SK-N-SH (cell line): Measurements from ENCODE around the gene TAS2R41. TPM values are rescaled to one million over a fixed set of nuclear protein-coding genes. Genes with fewer than 3 reads are reported as not detected.

ENCODE experiments used
- CTCF ChIA-PET: fragments of 300-600, 350-600 bp; formaldehyde crosslinking; extraction: SDS; loops from one replicate; lab custom pipeline; 2021; lab: Yijun Ruan, JAX
- POLR2A ChIA-PET: fragments of 350-600 bp; sonication (Branson Sonifier 250); formaldehyde crosslinking; extraction: SDS; loops from one replicate; lab custom pipeline; 2020; ENCODE audit warnings: antibody characterized with exemption, inconsistent platforms; lab: Yijun Ruan, JAX
- DNase-seq: peaks from one replicate; pipeline ENCODE4 v3.0.0; 2012
- H2AFZ ChIP-seq: fragments of 200-600 bp; sonication (generic); 2 replicates; pipeline ENCODE4 v1.8.1; 2016; ENCODE audit warnings: antibody characterized with exemption, mild to moderate bottlenecking, low read depth
- H3F3A ChIP-seq: fragments of 200-600 bp; sonication (generic); replicated peaks from 2 replicates; pipeline ENCODE3; 2016; ENCODE audit warnings: antibody characterized with exemption, mild to moderate bottlenecking; ENCODE audit not compliant: insufficient read depth
- H3K27ac ChIP-seq, 2 experiments: fragments of 200-500 bp in 1 of 2; fragments of 200-600 bp in 1 of 2; sonication (Bioruptor generic) in 1 of 2; sonication (generic), shearing (Covaris generic) in 1 of 2; 2 replicates each; pipeline versions ENCODE4 v1.5.1 to v1.6.1; 2014 to 2016; ENCODE audit warnings: low read depth in 2 of 2, inconsistent platforms in 1 of 2, low read length in 1 of 2, mild to moderate bottlenecking in 1 of 2, mixed read lengths in 1 of 2
- H3K27me3 ChIP-seq: fragments of 200-600 bp; sonication (generic), shearing (Covaris generic); 2 replicates; pipeline ENCODE4 v1.6.1; 2016; ENCODE audit warnings: mixed run types; ENCODE audit not compliant: insufficient read depth
- H3K36me3 ChIP-seq, 2 experiments: fragments of 200-500 bp in 1 of 2; fragments of 200-600 bp in 1 of 2; sonication (Bioruptor generic) in 1 of 2; sonication (generic) in 1 of 2; replicated peaks in 1 of 2; 2 replicates each; pipeline versions ENCODE3 to v1.5.1; 2014 to 2016; ENCODE audit warnings: low read length in 1 of 2, mild to moderate bottlenecking in 1 of 2; ENCODE audit not compliant: insufficient read depth in 2 of 2, control insufficient read depth in 1 of 2
- H3K4me1 ChIP-seq, 2 experiments: fragments of 200-500 bp in 1 of 2; fragments of 200-600 bp in 1 of 2; sonication (Bioruptor generic) in 1 of 2; sonication (generic), shearing (Covaris generic) in 1 of 2; 2 replicates each; pipeline versions ENCODE4 v1.5.1 to v1.6.1; 2014 to 2016; ENCODE audit warnings: low read depth in 1 of 2, low read length in 1 of 2, mixed run types in 1 of 2; ENCODE audit not compliant: insufficient read depth in 2 of 2, control insufficient read depth in 1 of 2
- H3K4me2 ChIP-seq: fragments of 200-600 bp; sonication (generic), shearing (Covaris generic); 2 replicates; pipeline ENCODE4 v1.6.1; 2017; ENCODE audit warnings: mixed run types
- H3K4me3 ChIP-seq, 2 experiments: fragments of 200-500 bp in 1 of 2; fragments of 200-600 bp in 1 of 2; sonication (Bioruptor generic) in 1 of 2; sonication (generic), shearing (Covaris generic) in 1 of 2; 2 replicates each; pipeline versions ENCODE4 v1.5.1 to v1.8.1; 2014 to 2016; ENCODE audit warnings: low read depth in 2 of 2, inconsistent platforms in 1 of 2, low read length in 1 of 2, mild to moderate bottlenecking in 1 of 2, mixed read lengths in 1 of 2, moderate library complexity in 1 of 2
- H3K79me2 ChIP-seq: fragments of 200-600 bp; sonication (generic); 2 replicates; pipeline ENCODE4 v1.8.1; 2017; ENCODE audit warnings: mild to moderate bottlenecking; ENCODE audit not compliant: insufficient read depth
- H3K9ac ChIP-seq: fragments of 200-600 bp; sonication (generic); 2 replicates; pipeline ENCODE4 v1.6.1; 2017; ENCODE audit warnings: mixed run types
- H3K9me2 ChIP-seq: fragments of 200-600 bp; sonication (generic); 2 replicates; pipeline ENCODE4 v1.6.1; 2017; ENCODE audit warnings: mixed run types
- H3K9me3 ChIP-seq: fragments of 200-600 bp; sonication (generic); 2 replicates; pipeline ENCODE4 v1.6.1; 2017; ENCODE audit warnings: mixed run types, mild to moderate bottlenecking, moderate library complexity
- H4K20me1 ChIP-seq: fragments of 200-600 bp; sonication (generic); 2 replicates; pipeline ENCODE4 v1.6.1; 2017; ENCODE audit warnings: mild to moderate bottlenecking, mixed run types; ENCODE audit not compliant: insufficient read depth
- CHD2 ChIP-seq: fragments of 150-350 bp; IDR thresholded peaks from 2 replicates; pipeline ENCODE4 v1.6.1; 2018; ENCODE audit warnings: low read length; ENCODE audit not compliant: partially characterized antibody
- EP300 ChIP-seq, 2 experiments: IDR thresholded peaks; 2 replicates each; pipeline versions ENCODE4 v1.4.0 to v1.6.1; 2012; ENCODE audit warnings: borderline replicate concordance in 1 of 2, low read depth in 1 of 2, low read length in 1 of 2
- FOXJ3 ChIP-seq: sonication (generic); formaldehyde crosslinking; IDR thresholded peaks from 2 replicates; pipeline ENCODE4 v1.5.1; 2020; ENCODE audit warnings: mild to moderate bottlenecking, missing genetic modification reagents
- FOXM1 ChIP-seq: IDR thresholded peaks from 2 replicates; pipeline ENCODE4 v1.4.0; 2012; ENCODE audit warnings: low read depth, mild to moderate bottlenecking
- IRF3 ChIP-seq: fragments of 150-350 bp; IDR thresholded peaks from 2 replicates; pipeline ENCODE4 v1.6.1; 2016; ENCODE audit warnings: mild to moderate bottlenecking, low read depth, low read length
- JUND ChIP-seq: IDR thresholded peaks from 2 replicates; pipeline ENCODE4 v1.4.0; 2012
- MEF2A ChIP-seq: IDR thresholded peaks from 2 replicates; pipeline ENCODE4 v1.4.0; 2012; ENCODE audit warnings: low read depth, borderline replicate concordance
- POLR2AphosphoS5 ChIP-seq: IDR thresholded peaks from 2 replicates; pipeline ENCODE4 v1.6.1; 2012; ENCODE audit warnings: low read depth, low read length
- RAD21 ChIP-seq: IDR thresholded peaks from 2 replicates; pipeline ENCODE4 v1.6.1; 2012; ENCODE audit warnings: mild to moderate bottlenecking, low read length
- RCOR1 ChIP-seq: fragments of 150-350 bp; IDR thresholded peaks from 2 replicates; pipeline ENCODE4 v1.6.1; 2017; ENCODE audit warnings: antibody characterized with exemption, low read length
- REST ChIP-seq: IDR thresholded peaks from 2 replicates; pipeline ENCODE4 v1.6.1; 2012; ENCODE audit warnings: mild to moderate bottlenecking, low read depth, low read length, moderate library complexity
- RFX5 ChIP-seq: IDR thresholded peaks from 2 replicates; pipeline ENCODE4 v1.6.1; 2012; ENCODE audit warnings: mild to moderate bottlenecking, improper control_type of control experiment, low read length
- RXRA ChIP-seq: IDR thresholded peaks from 2 replicates; pipeline ENCODE4 v1.4.0; 2012; ENCODE audit warnings: low read depth, mild to moderate bottlenecking, borderline replicate concordance
- SIN3A ChIP-seq: IDR thresholded peaks from 2 replicates; pipeline ENCODE4 v1.6.1; 2012; ENCODE audit warnings: low read depth, mild to moderate bottlenecking, low read length, moderate library complexity, borderline replicate concordance
- SMC3 ChIP-seq: IDR thresholded peaks from 2 replicates; pipeline ENCODE4 v1.6.1; 2012; ENCODE audit warnings: low read depth, low read length, improper control_type of control experiment
- TAF1 ChIP-seq: IDR thresholded peaks from 2 replicates; pipeline ENCODE4 v1.6.1; 2012; ENCODE audit warnings: low read depth, mild to moderate bottlenecking, low read length, moderate library complexity, borderline replicate concordance
- TEAD4 ChIP-seq: IDR thresholded peaks from 2 replicates; pipeline ENCODE4 v1.4.0; 2012; ENCODE audit warnings: mild to moderate bottlenecking, borderline replicate concordance; ENCODE audit not compliant: insufficient read depth
- USF2 ChIP-seq: fragments of 150-350 bp; IDR thresholded peaks from 2 replicates; pipeline ENCODE4 v1.6.1; 2017; ENCODE audit warnings: antibody characterized with exemption, low read length, low read depth, borderline replicate concordance
- ZBTB33 ChIP-seq: IDR thresholded peaks from 2 replicates; pipeline ENCODE4 v1.4.0; 2012; ENCODE audit warnings: low read depth, borderline replicate concordance
- WGBS: methylation state at CpG from one replicate; pipeline ENCODE4 v1.1.6; 2017; ENCODE audit warnings: low lambda C conversion rate; 5-methylcytosine and 5-hydroxymethylcytosine counted together
- polyA plus RNA-seq, 3 experiments: library from polyadenylated mRNA; depleted of rRNA; stranded (reverse); fragments of >200 nt; gene quantifications; 2 replicates each; pipeline ENCODE4 v1.2.3, GENCODE V29; 2012
- TF ChIP-seq, protein P1 (sequence below): IDR thresholded peaks from 2 replicates; pipeline ENCODE4; 2012

Gene TAS2R41
- polyA plus RNA-seq, 1 of the 3 experiments (the other 2 are of a cell fraction): not detected

DNA sequence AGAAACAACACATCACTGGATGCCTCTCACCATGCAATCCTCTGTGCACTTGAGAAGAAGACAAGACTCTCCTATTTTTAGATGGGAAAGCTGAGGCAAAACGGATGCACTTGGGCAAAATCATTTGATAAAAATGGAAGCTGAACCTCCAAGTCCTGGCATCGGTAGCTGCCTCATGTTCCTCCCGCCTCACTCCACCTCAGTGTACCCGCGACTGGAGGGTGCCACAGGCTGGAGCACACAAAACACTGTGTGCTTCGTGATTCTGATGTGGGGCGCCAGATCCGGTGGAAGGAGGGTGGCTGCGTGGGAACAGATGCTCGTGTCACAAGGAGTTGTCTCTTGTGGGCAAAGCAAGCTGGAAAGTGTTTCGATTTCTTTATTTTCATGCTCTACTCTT lies 41.3 kb downstream of the TAS2R41 start:
- no peak for TF ChIP-seq FOXM1
- TF ChIP-seq JUND: no peak
- no peak for TF ChIP-seq ZBTB33
- no peak for TF ChIP-seq RFX5
- TF ChIP-seq RCOR1: no peak
- TF ChIP-seq MEF2A: no peak
- no peak for TF ChIP-seq EP300 (IDR thresholded peaks at IDR 0.05; ENCODE audit: borderline replicate concordance in 1 of 2, low read depth in 1 of 2, low read length in 1 of 2)
- TF ChIP-seq TEAD4: no peak
- no peak for TF ChIP-seq IRF3
- no peak for TF ChIP-seq REST
- TF ChIP-seq POLR2AphosphoS5: no peak; the same call in 1 of the 2 replicates
- no peak for TF ChIP-seq SMC3
- no peak for TF ChIP-seq RAD21
- TF ChIP-seq CHD2: no peak
- TF ChIP-seq USF2: no peak
- TF ChIP-seq FOXJ3 (CRISPR knock-in tag): no peak
- TF ChIP-seq TAF1: no peak
- no peak for TF ChIP-seq RXRA
- TF ChIP-seq, protein P1, sequence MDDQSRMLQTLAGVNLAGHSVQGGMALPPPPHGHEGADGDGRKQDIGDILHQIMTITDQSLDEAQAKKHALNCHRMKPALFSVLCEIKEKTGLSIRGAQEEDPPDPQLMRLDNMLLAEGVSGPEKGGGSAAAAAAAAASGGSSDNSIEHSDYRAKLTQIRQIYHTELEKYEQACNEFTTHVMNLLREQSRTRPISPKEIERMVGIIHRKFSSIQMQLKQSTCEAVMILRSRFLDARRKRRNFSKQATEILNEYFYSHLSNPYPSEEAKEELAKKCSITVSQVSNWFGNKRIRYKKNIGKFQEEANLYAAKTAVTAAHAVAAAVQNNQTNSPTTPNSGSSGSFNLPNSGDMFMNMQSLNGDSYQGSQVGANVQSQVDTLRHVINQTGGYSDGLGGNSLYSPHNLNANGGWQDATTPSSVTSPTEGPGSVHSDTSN: no peak
- TF ChIP-seq SIN3A: no peak
- TF ChIP-seq, all 33 proteins: peak for 0
- Histone ChIP-seq H3K4me1 (peaks cover 0 to 34% of the 10 kb centered on the region in 2 experiments), H3K27ac (peak overlapping the region; percentile 43 to 97), H3K36me3 (no peaks in the 10 kb centered on the region), H3K9me2 (no peaks in the 10 kb centered on the region), H3F3A (peaks cover 27% of the 10 kb centered on the region), H3K9ac (peak overlapping the region; percentile 52), H3K9me3 (no peaks in the 10 kb centered on the region), H3K4me2 (peak overlapping the region; percentile 69), H2AFZ (peak overlapping the region; percentile 61; the same call in 1 of the 2 replicates), H3K79me2 (no peaks in the 10 kb centered on the region), H3K27me3 (no peaks in the 10 kb centered on the region), H3K4me3 (peak overlapping the region; percentile 33 to 36), H4K20me1 (no peaks in the 10 kb centered on the region)
- 40% methylated on average over 11 of the region's 11 CpGs for WGBS
- ChIA-PET POLR2A (no interaction called here), CTCF (interaction anchor here (1.7 kb wide), 1 partner anchor 102 kb away, joined by 4 read pairs; no protein-coding TSS in a partner anchor)
- no peak for DNase-seq
